GM18868 (cell line): Measurements from ENCODE around the gene TBC1D10B.
"Not testable (repeated sequence)": the region's sequence is repeated elsewhere in the genome, so short reads cannot be mapped to it uniquely, and the experiment has no call there.

Source experiments
- ATAC-seq: cut with Tn5 transposase; IDR thresholded peaks from one replicate; pipeline ENCODE4 v1.9.1; 2021; ENCODE audit warnings: mild to moderate bottlenecking, moderate library complexity; ENCODE audit not compliant: unreplicated experiment

Gene TBC1D10B

DNA sequence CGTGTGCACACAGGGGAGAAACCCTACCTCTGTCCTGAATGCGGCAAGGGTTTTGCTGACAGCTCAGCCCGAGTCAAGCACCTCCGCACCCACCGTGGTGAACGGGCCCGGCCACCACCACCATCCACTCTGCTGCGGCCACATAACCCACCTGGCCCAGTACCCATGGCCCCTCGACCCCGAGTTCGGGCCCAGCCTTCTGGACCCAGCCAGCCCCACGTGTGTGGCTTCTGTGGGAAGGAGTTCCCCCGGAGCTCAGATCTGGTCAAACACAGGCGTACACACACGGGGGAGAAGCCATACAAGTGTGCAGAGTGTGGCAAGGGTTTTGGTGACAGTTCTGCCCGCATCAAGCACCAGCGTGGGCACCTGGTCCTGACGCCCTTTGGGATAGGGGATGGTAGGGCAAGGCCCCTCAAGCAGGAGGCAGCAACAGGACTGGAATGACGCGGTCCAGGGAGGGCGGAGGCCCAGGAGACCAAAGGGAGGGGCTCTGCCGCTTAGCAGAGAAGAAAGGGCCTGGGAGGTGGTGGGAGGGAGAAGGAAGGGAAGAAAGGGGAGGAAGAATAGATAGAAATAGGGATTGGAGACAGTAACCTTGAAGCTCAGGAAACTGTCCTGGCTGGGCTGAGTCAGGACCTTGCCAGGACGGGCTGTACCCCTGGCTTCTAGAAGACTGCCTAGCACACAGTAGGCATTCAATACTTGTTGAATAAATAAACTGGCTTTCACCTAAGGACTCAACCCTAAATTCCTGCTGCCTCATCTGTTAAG is 28.6 kb upstream of the TBC1D10B start:
- no peak for ATAC-seq

DNA sequence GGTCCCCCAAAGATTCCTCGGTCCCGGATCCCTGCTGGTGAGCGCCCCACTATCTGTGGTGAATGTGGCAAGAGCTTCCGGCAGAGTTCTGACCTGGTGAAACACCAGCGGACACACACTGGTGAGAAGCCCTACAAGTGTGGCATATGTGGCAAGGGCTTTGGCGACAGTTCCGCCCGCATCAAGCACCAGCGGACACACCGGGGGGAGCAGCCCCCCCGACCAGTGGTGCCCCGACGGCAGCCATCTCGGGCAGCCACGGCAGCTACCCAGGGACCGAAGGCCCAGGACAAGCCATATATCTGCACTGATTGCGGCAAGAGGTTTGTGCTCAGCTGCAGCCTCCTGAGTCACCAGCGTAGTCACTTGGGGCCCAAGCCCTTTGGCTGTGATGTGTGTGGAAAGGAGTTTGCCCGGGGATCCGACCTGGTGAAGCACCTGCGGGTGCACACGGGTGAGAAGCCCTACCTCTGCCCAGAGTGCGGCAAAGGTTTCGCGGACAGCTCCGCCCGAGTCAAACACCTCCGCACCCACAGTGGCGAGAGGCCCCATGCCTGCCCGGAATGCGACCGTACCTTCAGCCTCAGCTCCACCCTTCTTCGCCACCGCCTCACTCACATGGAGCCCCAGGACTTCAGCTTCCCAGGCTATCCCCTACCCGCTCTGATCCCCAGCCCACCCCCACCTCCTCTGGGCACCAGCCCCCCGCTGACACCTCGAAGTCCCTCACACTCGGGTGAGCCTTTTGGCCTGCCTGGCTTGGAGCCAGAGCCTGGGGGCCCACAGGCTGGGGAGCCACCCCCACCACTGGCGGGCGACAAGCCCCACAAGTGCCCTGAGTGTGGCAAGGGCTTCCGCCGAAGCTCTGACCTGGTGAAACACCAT is 27.7 kb upstream of the TBC1D10B start:
- no peak for ATAC-seq

DNA sequence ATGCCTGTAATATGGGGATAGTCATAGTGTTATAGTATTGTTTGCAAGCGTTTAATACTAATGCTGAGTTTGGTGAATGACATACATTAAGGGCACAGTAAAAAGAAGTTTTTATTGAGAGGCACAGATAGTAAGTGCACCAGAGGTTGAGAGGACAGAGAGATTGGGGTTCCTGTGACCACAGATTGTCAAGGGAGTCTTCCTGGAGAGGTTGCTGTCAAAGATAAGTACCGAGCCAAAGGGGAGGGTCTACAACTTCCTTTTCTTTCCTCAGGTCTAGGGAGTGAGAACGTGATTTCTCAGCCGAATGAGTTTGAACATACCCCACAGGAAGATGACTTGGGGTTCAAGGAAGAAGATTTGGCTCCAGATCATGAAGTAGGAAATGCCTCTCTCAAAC is 26.8 kb upstream of the TBC1D10B start:
- ATAC-seq: no peak

DNA sequence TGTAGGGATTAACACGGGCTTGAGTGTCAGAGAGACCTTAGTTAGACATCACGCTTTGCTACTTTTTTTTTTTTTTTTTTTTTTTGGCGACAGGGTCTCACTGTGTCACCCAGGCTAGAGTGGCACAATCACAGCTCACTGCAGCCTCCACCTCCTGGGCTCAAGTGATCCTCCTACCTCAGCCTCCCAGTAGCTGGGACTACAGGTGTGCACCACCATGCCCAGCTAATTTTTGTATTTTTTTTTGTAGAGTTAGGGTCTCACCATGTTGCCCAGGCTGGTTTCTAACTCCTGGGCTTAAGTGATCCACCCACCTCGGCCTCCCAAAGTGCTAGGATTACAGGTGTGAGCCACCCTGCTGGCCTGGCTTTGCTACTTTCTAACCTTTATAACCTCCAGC is 26.3 kb upstream of the TBC1D10B start:
- not testable (repeated sequence) for ATAC-seq

DNA sequence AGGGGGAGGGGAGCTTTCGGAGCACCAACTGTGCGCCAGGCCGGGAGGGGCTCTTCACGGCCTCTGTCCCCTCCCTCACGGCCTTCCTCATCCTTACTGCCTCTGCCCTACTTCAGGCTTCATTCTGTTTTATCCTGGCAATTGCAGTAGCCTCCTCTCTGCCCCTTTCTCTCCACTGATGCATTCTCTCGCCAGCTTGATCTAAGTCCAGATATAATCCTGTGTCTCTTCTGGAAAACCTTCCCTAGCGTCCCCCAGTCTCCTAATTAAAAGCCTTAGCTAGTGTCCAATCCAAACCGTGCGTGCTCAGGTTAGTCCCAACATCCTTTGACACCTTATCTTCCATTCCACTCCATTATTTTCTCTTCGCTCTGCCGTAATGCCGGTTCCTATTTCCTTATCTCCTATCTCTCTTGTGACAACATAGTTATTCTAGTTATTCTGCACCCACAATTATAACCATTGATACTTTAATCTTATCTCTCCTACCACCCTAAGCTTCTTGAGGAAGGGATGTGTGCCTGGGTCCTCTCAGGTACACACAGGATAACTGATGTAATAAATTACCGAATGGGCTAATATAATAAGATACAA is 25.8 kb upstream of the TBC1D10B start:
- ATAC-seq: no peak

DNA sequence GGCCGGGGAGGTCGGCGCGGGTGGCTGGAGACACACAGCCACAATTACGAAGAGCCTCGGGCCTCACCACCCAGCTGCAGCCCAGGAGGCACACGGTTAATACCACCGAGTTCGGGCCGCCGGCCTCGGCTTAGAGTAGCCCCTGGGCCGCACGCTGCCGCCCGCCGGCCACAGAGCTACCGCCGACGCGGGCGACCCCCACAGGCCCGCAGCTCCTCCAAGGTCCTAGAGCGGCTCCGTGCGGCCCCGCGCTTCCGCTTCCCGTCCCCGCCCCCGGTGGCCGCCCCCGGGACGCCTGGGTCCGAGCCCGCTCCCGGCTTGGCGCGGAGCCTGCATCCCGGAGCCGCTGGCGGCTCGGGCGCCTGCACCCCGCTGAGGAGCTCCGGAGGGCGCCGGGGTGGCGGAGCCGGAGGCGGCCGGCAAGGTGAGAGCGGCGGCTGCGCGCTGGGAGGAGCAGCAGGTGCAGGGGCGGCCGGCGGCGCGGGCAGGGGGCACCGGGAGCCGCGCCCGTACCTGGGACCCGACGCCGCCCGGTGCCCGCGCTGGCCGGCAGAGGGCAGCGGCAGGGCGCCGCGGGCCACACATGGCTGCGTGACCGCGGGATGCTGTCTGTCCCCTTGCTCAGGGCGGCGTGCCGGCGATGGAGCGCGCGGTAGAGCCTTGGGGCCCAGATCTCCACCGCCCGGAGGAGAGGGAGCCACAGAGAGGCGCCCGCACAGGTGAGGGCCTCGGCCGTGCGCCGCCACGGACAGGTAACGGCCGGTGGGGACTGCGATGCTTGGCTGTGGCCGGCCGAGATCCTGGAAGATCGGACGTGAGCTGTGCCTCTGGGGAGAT is 25.1 kb upstream of the TBC1D10B start, which contains the start of gene ZNF48:
TSS of gene ZNF48 (plus strand) at position 266 of the 837 bp plus-strand sequence. CDS start at position 641, 375 bp downstream.
- ATAC-seq: peak; percentile 58

DNA sequence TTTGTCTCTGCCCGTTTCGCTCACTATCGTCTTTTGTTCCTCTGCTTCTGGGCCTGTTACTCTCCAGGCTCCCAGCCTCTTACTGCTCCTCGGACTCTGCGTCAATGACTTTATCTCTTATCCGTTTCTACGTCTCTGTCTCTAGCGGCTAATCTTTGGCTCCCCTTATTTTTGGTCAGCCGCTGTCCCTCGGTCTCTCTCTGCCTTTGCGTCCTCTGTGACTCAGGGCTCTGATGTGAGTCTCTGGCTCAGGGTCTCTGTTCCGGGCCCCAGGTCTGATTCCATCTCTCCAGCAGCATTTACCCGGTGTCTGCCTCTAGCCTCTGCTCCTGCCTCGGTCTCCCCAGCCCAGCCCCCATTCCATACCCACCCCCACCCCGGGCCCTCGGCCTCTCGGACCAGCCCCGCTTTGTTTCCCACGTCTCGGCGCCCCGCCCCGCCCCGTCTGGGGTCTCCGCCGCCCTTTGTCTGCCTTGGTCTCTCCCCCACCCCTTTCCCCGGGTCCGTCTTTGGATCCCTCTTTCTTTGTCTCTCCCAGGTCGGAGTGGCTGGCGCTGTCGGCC is 24.4 kb upstream of the TBC1D10B start:
- no peak for ATAC-seq

DNA sequence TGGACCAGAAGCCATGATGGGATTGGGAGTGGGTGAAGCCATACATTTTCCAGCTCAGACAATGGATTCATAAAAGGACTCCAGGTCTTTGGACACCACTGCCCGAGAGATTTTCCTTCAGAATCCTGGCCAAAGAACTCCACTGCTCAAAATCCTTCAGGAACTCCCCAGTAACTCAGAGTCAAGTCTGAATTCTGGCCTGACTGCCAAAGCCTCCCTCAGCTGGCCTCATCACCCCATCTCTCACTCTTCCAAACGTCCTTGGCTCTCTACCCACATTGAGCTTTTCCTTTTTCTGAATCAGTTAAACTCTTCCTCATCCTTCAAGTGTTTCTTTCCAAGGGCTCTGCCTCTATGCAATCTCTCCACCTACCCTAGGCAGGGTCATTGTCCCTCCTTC is 13.2 kb upstream of the TBC1D10B start:
- ATAC-seq: no peak

DNA sequence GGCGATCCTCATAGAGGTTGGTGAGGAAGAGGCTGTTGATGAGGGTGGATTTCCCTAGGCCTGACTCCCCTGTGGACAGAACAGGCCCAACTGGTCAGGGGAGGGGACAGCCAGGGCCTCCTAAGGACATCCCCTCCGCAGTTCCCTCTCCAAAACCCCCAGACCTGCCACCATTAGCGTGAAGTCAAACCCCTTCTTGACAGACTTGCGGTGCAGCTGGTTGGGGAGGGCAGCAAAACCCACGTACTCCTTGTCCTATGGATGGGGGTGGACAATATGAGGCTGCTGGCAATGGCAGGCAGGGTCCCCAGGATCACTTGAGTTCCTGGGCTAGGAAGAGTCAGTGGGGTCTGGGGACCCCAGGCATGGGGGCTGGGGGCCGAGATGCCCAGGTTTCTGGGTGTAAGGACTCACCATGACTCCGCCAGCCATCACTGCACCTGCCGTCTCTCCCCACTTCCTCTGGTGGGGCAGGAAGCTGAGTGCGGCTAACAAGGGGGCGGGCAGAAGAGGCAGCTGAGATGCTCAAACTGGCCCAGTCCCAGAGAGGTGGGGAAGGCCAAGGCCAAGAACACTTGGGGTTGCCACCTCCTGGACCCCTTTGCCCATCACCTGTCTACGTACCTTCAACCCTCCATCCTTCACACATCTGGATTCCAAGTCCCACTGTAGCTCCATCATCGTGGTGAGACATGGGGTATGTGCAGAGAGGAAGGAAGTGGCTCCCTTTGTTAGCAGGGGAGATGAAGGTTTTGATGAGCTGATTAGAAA is 12.0 kb upstream of the TBC1D10B start, which contains the start of gene SEPTIN1:
TSS of gene SEPTIN1 (minus strand) at position 451 of the 771 bp plus-strand sequence. CDS start at position 432, 19 bp downstream.
- ATAC-seq: peak; percentile 33

DNA sequence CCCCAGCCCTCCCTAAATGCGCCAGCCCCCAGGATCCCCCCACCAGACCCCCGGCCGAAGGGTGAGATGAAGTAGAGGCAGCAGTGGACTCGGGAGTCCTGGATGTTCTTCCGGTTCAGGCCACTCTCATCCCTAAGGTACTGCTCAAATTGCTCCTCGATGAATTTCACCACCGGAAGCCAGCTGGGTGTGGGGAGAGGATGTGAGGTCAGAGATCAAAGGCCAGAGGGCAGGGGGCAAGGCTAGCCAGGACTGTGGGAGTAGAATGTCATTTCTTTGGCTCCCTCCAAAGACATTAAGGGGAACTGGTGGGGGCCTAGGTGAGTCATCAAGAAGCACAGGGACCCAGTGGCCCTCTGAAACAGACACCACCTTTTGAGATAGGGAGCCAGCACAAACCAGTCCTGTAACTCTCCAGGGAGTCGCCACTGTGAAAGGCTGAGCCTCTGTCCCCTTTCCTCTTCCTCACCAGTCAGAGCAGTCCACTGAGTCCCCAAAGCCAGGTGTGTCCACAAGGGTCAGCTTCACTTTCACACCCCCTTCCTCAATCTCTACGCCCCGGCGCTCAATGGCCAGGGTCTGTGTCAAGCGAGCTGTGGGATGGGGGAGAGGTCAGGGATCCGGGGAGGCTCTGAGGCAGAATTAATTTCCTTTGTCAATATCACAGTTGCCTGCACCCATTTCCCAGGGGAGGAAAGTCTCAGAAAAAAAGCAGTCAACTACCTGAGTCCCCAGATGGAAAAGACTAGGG is 11.2 kb upstream of the TBC1D10B start:
- no peak for ATAC-seq

DNA sequence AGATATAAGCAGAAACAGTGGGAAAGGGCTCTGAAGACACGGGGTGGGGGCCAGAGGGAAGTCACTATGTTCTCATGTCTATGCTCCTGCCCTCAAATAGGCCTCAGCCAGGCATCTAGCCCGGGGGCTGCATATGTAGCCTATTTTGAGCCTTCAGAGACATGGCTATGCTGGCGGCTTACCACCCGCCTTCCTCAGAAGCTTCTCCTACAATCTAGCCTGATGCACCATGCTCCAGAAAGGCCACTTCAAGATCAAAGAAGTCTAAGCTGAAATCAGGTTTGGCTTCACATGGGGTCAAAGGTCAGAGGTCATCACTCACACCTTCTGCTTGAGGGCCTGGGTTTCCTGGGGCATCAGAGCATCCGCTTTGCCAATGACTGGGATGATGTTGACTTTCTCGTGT is 10.5 kb upstream of the TBC1D10B start:
- no peak for ATAC-seq

DNA sequence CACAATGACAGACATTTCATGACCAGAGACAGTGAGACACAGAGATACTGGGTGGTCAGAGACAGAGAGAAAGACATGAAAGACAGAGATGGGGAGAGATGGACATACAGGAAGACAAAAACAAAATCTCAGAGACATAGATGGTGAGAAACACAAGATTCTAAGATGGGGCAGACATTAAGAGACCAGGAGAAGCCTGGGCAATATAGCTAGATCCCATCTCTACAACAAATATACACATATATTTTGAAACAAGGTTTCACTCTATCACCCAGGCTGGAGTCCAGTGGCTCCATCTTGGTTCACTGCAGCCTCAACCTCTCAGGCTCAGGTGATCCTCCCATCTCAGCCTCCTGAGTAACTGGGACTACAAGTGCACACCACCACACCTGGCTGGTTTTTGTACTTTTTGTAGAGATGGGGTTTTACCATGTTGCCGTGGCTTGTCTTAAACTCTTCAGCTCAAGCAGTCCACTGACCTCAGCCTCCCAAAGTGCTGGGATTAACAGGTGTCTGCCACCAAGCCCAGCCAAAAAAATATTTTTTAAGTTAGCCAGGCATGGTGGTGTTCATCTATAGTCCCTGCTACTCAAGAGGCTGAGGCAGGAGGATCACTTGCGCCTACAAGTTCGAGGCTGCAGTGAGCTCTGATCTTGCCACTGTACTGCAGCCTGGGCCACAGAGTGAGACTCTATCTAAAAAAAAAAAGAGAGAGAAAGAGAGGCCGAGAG is 9.9 kb upstream of the TBC1D10B start:
- no peak for ATAC-seq

DNA sequence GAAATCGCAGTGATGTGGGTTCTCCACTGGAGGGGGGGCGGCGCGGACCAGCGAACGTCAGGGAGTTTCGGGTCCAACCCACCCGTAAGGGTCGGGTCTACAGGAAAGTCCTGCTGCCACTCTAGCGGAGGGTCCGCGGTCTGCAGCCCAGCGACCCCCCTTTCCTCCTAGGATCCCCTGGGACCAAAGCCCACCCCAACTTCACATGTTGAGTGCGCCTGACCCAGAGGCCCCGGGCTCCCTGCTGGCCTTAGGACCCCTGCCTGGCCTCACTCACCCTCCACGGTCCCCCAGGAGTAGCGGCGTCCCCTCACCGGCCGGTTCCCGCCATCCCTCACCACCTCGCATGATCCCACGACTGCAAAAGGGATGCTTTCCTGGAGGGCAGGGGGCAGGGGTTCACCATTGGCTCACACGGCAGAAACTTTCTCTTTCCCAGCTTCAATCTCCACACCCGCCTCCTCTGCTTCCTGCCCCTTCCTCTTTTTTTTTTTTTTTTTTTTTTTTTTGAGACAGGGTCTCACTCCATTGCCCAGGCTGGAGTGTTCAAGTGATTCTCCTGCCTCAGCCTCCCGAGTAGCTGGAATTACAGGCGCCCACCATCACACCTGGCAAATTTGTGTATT is 9.0 kb upstream of the TBC1D10B start:
- no peak for ATAC-seq

DNA sequence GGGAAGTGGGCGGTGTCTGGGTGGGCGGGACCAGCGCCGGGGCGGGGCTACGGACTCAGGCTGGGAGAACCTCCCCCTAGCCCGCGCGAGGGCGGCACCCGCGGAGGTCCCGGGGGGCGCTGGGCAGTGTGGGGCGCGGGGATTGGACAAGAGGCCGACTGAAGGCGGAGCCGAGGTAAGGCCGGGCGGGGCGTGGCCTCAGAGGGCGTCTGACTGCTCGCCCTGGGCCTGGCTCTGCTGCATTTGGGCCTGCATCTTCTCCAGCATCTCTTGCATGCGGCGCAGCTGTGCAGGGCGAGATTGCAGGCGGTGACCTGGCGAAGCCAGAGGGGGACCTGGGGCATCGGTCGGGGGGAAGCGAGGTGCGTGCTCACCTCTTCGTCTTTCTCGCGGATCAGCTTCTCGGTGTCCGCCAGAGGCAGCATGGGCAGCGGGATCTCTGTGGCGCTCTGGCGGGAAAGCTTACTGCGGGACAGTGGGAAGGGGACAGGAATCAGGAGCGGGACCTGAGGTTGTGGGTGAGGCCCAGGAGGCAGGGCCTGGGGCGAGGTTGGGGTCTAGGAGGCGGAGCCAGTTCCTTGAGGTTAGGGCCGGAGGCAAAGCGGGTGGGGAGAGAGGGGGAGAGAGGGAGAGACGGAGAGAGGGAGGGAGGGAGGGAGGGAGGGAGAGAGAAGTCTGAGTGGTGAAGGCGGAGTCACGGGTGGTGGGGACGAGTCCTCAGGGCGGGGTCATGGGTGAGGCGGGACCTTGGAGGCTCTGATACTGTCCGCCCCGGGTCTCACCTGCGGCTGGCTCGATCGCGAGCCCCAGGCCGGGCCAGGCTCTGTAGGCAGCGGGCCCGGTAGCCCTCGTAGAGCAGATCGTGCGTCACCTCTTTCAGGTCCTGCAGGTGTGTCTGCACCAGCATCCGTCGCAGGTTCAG is 8.2 kb upstream of the TBC1D10B start:
- peak; percentile 88 for ATAC-seq

DNA sequence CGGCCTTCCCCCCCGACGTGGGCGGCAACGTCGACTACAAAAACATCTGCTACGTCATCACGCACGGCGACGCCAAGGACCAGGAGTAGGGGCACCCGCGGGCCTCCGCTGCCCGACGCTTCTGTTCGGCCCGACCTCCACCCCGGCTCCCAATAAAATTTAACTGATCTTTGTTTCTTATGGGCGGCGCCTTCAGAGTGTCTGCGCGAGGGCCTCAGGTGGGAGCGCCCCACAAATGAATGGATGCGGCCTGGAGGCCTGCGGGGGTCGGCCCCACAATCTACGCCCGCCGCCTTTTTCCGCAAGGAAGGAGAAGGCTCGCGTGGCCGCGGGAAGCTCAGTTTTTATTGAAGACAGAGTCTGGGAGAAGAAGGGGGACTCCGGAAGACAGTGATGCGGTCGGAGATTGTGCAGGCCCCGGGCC is 7.5 kb upstream of the TBC1D10B start:
- peak; percentile 38 for ATAC-seq

DNA sequence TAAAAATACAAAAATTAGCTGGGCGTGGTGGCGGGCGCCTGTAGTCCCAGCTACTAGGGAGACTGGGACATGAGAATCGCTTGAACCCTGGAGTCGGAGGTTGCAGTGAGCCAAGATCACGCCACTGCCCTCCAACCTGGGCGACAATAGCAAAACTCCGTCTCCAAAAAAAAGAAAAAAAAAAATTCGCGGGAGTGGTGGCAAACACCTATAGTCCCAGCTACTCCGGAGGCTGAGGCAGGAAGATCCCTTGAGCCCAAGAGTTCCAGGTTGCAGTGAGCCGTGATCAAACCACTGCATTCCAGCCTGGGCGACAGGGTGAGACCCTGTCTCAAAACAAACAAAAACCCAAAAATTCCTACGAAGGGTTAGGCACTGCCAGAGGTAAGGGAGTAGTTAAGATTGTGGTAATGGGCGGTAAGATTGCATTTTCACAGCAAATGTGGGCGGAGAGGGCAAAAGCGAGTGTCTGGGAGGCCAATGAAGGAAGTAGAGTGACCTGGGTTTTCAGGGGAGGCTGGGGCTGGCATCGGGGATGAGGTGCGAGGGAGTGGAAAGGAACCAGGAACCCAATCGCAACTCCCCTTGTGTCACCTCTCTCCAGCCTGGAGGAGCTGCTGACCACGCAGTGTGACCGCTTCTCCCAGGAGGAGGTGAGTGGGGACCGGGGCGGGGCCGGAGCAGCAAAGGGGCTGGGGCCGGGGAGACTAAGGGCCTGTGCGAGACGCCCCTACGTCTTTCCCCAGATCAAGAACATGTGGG is 6.9 kb upstream of the TBC1D10B start:
- ATAC-seq: no peak
